HG03045 (cell line): ENCODE measurements around the gene TSPAN5.
"Not testable (repeated sequence)": the region's sequence is repeated elsewhere in the genome, so short reads cannot be mapped to it uniquely, and the experiment has no call there.

Source experiments
- ATAC-seq: cut with Tn5 transposase; IDR thresholded peaks from one replicate; pipeline ENCODE4 v1.9.1; 2021; ENCODE audit warnings: mild to moderate bottlenecking, moderate library complexity; ENCODE audit not compliant: unreplicated experiment

TSPAN5 gene

DNA sequence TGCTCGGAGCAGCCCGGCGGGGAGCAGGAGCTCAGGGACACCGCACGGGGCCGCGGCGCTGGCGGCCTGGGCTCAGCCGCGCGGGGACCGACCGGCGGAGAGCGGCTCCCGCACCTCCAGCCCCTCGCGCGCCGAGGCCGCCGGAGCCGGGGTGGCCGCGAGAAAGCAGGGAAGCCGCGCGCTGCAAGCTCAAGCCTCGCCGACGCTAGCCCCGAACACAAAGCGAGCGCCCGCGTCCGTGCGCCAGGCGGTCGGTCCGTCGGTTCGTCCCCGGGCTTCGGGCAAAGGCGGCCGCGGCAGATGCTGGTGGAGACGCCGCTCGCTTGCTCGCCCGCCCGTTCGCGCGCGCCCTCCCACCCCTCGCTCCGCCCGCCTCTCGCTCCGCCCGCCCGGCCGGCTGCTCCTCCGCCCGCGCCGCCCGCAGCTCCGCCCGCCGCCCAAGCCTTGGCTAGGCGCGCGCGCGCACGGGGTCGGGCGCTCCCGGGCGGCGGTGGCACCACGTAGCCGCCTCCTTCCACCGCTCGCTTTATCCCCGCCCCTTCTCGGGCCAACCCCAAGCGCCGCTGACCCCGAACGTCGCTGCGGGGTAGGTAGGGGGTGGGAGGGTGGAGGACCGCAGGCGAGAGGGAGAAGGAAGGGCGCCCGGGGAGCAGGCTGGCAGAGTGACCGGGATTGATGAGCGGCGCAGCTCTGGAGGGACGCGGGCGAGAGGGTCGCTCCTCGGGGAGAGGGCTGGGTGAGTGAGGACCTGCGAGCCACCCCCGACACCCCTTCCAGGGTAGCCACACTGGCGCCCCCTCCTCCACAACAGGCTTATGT, at the start of gene TSPAN5:
Gene TSPAN5, minus strand, starts transcription at position 325 of the 819 bp plus-strand sequence.
- ATAC-seq, result peak; percentile 83

DNA sequence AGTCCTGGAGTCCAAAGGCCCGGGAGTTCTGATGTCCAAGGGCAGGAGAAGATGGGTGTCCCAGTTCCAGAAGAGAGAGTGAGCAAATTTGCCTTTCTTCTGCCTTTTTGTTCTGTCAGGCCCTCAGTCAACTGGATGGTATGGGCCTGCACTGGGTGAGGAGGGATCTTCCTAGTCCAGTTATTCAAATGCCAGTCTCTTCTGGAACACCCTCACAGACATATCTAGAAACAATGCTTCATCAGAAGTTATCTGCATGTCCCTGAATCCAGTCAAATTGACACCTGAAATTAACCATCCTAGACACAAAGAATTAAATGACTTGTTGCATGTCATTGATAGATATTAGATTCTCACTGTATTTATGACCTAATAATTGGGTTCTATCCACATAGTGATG, 48.5 kb upstream of the TSPAN5 start:
- ATAC-seq, result no peak

DNA sequence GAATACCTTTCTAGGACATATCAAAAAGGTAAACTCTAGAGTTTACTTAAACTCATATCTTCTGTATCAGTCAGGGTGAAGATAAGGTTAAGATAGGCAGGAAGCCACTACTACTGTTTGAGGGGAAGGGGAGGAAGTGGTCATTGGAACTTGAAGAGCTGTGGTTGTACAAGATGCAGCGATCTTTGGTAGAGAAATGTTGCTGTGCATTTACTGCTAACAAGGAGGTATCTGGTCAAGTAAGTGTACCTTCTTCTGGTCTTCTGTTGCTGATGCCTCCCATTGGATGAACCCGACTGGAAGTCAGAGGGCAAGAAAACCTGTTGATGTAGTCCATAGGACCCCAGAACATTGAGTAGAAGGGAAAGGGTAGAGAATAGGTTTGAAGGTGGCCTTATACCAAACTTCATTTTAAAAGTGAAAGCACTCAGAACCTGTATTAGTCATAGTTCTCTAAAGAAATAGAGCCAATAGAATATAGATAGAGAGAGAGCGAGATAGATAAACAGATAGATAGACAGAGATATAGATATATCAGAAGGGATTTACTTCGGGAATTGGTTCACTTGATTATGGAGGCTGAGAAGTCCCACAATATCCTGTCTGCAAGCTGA, 47.9 kb upstream of the TSPAN5 start:
- ATAC-seq, result no peak

DNA sequence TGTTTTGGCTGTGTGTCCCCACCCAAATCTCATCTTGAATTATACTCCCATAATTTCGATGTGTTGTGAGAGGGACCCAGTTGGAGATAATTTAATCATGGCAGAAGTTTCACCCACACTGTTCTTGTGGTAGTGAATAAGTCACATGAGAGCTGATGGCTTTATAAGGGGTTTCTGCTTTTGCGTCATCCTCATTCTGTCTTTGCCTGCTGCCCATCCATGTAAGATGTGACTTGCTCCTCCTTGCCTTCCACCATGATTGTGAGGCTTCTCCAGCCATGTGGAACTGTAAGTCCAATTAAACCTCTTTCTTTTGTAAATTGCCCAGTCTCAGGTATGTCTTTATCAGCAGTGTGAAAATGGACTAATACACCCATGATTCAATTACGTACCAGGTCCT, 47.2 kb upstream of the TSPAN5 start:
- not testable (repeated sequence) for ATAC-seq

DNA sequence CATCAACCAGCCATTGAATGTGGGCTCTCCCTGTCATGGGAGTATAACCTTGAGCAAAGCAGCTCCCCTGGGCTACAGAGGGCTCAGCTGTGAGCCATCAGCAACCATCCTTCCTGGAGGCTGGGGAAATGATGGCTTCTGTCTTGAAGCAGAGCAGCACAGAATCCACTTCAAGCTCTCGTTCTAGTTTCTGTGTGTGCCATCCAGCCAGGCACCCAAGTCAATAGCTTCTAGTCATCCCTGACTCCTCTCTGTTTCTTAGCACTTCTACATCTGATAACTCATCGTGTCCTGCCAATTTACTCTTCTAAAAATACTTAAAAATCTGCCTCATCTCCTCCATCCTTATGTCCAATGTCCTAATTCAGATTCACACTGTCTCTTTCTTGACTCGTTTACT, 42.2 kb upstream of the TSPAN5 start:
- no peak for ATAC-seq

DNA sequence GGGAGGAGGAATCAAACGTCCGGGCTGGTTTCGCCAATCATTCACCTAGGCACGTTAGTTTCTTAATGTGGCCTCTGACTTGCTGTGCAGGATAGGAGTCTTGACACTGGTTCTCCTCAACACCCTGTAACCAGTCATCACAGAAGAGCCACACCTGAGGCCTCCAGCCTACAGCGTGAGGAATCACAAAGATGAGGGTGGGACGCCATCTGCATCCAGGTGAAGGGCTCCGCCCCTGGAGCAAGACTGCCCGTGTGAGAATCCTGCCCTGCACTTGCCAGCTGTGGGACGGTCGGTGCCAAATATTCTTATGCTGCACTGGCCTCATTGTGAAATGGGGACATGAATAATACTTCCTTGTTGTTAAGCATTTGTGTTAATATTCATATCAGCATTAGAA, 35.7 kb upstream of the TSPAN5 start:
- ATAC-seq, result no peak

DNA sequence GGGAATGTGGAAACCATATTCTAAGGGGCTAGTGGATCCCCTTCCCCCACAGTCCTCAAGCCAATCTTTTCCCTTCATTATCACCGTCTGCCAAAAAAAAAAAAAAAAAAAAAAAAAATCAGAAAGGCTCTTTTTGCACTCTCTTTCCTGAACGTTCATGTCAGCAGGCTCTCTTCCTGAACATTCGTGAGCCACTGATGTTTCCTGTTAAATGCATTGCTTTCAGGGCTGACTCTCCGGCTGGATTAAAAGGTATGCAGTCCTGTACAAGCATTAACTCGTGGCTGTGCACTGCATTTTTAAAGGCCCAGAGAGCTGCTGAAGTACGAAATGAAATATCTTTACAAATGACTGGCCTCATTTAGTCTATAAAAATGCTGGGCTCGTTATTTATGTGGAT, 34.0 kb upstream of the TSPAN5 start:
- no peak for ATAC-seq

DNA sequence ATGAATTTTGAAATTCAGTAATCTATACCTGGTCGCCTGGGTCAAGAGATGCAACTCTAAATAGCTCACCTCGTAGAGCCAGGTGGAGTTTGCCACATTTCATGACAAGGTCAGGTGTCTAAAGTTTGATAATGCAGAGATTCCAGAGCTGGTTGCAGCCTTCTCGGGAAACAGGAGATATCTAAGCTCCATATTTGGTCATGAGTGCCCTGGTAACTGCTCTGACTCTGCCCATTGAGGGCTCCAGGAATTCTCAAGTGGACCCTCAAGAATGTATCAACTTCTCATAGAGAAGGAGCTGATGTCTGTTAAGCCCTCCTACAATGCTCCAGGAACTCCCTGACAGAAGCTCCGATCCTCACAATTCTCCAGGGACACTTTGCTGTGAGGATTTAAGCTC, 33.2 kb upstream of the TSPAN5 start:
- ATAC-seq, result no peak

DNA sequence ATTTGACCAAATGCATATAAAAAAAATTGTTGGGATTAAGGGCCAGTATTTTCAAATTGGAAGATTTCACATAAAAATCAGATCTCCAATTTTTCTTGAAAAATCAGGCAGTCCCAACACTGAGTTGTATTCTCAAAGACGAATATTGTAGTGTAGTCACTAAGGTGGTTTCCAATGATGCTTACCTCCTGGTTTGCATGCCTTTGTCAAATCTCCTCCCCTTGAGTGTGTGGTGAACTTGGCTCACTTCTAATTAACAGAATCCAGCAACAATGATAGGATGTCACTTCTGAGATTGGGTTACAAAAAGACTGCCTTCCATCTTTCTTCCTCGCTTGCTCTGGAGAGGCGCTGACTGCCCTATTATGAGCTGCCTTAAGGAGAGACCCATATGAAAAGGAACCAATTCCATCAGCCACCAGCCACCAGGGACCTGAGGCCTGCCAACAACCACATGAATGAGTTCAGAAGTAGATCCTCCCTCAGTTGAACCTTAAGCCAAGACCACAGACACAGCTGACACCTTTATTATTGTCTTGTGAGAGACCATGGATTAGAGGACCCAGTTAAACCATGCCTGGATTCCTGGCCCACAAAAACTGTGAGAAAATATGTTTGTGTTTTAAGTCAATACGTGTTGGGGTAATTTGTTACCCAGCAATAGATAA, 31.2 kb upstream of the TSPAN5 start:
- ATAC-seq, result no peak

DNA sequence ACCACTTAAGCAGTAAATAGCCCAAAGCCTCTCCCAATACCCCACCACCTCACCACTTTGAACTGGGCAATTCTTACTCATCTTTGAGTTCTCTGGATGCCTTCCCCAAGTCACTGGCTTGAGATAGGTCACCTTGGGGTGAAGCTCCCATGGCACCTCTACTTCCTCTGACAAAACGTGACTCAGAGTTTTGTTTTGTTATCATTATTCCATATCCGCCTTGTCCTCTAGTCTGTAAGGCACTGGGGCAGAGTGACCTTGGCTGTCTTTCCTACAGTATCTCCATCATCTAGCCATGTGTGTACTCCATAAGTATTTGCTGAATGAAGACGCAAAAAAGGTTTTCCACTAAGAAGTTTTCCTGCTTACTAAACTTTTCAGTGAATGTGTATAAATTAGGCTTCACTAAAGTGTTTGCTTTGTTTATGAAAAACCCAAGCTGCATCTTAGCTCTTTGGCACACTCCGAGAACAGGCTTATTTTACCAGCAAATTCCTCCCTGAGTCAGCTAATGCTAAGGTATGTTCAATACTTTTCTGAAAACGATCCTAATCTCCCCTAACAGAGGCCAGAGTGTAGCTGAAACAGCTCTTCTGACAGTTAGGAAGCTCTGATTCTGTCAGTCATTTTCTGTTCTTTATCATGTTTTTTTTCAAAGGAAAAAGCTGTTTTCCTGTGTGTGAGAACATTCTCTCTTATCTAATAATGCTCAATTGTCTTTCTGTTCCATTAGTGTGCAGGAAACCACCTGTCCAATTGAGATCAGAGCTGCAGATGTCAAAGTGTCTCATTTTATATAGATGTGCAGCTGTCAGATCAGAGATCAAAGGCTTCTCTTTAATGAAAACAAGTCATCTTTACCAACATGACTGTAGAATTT, 30.2 kb upstream of the TSPAN5 start:
- ATAC-seq, result no peak

DNA sequence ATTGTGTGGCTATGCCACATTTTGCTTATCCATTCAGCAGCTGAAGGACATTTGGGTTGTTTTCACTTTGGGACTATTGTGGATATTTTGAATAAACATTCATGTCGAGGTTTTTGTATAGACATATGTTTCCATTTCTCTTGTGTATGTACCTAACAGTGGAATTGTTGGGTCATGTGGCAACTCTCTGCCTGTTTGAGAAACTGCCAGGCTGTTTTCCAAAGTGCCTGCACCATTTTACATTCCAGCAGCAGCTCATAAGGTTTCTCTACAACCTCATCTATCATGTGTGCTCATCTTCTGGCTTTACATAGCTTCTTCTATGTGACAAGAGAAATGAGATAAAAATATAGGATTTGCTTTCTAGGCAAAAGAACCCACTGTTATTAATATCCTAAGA, 29.5 kb upstream of the TSPAN5 start:
- ATAC-seq, result no peak

DNA sequence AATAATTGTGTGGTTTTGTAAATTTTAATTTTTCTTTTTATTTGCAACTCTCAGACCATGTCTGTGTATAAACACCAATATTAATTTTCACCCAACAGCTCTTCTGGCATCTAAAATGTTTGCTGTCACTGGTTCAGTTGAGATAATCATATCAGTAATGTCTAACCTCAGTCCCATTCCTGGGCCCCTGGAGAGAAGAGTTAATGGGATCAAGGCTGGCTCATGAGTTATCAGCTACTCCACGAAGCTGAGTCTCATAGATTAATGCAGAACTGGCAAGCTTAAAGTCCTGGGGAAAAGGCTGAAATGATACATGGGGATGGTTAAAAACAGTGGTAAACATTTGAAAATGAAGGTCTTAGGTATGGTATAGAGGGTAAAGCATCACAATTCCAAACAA, 28.4 kb upstream of the TSPAN5 start:
- no peak for ATAC-seq

DNA sequence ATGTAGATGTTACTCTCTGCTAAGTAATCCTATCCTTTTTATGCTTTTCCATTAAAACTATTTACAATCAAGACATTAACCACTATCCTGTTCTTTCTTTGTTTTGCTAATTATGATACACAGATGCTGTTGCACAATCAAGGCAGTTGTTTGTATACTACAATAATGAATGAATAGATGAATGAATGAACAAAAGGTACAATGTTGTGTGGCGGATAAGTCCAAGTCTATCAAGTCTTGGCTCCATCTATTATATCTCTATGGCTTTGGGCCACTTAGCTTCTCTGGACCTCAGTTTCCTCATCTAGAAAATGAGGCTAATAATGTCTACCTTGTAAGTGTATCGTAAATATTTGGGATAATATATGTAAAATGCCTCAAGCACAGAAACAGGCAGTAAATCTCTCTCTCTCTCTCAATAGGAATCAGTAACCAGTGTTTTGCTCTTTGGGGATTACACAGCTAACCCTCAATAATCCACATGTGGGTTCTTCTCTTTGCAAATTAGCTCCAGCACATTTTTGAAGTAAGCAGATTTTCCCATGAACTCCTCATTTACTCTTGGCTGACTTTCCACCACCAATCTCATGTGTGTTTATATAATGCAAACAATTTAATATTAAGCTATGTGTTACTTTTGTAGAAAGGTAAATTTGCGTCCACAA, 27.8 kb upstream of the TSPAN5 start:
- ATAC-seq, result no peak

DNA sequence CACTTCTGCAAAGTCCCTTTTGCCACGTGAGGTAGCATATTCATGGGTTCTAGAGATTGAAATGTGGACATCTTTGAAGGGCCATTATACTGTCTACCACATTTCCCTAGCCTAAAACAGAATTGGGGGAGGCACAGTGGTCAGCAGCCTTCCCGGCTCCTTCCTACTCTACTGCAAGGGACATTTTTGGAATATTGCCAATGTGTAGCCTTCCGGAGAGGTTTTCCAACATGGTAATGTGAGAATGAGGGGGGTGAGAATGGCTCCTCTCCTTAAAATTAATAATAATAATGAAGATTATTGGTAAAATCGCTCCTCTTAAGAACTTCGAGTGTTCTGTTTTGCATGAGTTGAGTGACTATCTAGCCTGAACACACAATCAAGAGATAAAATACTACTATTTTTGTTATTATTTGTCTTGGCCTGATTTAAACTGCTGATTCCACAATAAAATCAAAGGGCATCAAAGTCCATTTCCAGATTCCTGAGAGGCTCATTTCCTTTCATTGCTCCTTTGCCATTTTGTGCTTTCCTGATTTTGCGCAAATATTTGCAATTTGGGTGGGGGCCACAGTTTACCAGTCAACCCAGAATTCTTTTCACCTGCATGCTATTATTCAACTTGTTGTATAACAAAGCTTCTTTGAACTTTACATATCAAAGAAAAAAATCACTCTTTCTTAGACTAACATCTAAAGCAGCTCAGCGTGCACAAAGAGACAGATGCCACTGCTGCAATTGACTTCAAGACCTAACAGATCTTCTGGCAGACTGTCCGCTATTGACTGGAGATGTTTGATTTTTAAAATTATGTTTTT, 27.0 kb upstream of the TSPAN5 start:
- ATAC-seq, result no peak

DNA sequence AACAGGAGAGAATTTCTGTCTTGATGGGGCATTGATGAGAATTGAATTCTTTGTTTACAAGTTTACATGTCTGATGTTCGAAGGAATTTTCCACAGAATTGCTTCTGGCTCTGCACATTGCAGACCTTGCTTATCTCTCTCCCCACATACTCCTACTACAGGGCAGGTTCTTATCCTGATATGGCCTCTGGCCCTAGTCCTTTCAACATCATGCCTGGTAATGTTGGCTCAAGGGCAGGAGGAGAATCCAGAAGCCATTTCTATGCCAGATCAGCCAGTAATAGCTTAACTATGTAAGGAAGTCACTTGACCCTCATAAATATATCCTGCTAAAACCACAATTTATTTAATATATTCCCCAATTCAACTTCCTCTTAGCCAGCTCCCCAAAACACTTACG, 24.3 kb upstream of the TSPAN5 start:
- ATAC-seq, result no peak

DNA sequence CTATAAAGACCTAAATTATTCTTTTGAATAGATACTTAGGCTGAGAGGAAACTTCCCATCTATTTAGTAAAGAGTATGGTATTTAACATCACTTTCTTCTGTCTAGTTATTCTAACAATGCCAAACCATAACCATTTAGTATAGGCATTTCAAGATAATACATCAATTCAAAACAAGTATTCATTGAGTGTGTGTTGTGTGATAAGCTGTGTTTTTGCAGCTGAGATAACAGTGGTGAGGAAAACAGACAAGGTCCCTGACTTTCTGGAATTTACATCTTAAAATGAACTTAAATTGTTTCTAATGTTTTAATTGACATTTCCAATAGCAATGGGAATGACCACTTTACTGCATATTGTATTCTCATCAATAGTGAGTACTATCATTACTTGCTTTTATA, 22.4 kb upstream of the TSPAN5 start:
- ATAC-seq, result no peak

DNA sequence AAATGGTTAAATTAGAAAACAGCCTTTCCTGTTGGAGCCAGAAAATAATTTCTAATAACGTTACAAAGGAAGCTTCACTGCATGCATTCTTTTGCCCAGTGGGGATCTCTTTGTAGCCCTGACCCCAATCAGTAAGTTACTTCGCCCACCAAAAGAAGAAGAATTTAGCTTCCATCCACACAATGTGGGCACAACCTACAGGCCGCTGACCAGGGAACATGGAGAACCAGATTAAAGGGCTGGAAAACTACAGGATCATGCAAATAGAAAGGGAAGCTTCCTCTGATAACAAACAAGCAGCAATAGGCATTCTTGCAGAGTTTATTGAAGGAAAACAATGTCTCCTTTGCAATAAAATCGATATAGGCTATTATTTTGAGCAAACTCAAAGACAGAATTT, 21.3 kb upstream of the TSPAN5 start:
- ATAC-seq, result no peak

DNA sequence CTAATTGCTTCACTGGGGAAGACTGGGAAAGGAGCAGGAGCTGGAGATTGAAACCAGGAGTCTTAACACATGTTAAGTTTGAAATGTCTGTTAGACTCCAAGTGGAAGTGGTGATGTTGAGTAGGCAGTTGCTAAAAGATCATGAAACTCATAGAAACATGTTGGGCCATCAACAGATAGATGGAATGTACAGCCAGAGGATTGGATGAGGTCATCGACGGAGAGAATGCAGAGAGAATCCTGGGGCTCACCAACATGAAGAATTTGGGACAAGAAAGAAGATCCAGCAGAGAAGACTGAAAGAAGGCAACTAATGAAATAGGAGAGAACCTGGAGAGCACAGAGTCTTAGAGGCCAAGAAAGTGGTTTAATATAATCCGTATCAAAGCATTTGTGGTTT, 19.4 kb upstream of the TSPAN5 start:
- ATAC-seq, result no peak

DNA sequence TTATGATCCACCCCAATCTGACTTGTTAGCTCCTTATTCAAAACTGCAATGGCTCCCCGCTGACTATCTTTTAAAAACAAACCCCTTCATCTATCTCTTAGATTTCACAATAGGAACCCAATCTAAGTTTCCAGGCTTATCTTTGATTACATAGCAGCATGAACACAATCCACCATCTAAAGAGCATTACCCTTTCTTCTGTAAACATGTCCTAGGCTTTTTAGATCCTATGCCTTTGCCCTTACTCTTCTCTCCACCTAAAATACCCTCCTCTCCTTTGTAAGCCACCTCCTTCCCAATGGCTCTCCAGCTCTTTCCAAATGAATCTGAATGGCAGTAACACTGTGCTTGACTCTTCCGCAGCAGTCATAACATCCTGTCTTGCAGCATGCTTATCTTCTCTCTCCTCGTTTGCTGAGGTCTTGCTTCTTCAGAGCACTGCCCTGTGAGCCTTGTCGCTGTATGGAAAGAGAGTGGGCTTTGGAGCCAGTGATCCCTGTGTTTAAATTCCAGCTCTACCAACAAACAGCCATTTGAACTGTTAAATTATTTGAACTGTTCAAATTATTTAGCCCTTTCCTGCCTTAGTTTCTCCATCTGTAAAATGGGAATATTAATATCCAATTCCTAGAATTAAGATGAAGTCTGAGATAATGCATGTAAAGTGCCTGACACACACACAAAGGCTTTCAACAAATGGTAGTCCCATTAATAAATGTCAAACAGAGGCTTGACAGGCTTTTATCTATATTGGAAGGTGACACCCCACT, 16.2 kb upstream of the TSPAN5 start:
- no peak for ATAC-seq
